ENCODE results near the gene TNFRSF9. TPM values are rescaled to one million over a fixed set of nuclear protein-coding genes. Genes with fewer than 3 reads are reported as not detected.
"Not testable (repeated sequence)": the region's sequence is repeated elsewhere in the genome, so short reads cannot be mapped to it uniquely, and the experiment has no call there.

Gene TNFRSF9
- total and polyA plus RNA-seq, 2 donors from 2014 or later = 0.54 TPM; not detected in 1

- Histone ChIP-seq H3K27ac (ENCODE audit: low read depth in 2 of 2, low read length in 2 of 2) (peak overlapping the region in 1 of 2 donors; percentile 88), H3K9ac (ENCODE audit: low read length in 3 of 3) (peak overlapping the region in 2 of 3 donors; percentile 60 to 87), H3K4me3 (ENCODE audit: low read length in 3 of 3) (peak overlapping the region; percentile 85 to 96 (median 88)), H3K9me3 (ENCODE audit: control insufficient read depth in 2 of 3, insufficient read depth in 1 of 3, low read length in 3 of 3) (no peaks in the 10 kb centered on the region), H3K4me1 (ENCODE audit: control insufficient read depth in 2 of 3, insufficient read depth in 2 of 3, low read depth in 1 of 3, low read length in 3 of 3) (peaks cover 0 to 4% (median 3%) of the 10 kb centered on the region in 3 donors), H3K27me3 (ENCODE audit: control insufficient read depth, insufficient read depth, low read length) (no peaks in the 10 kb centered on the region), H3K36me3 (ENCODE audit: control insufficient read depth in 2 of 3, insufficient read depth in 3 of 3, low read length in 3 of 3) (no peaks in the 10 kb centered on the region)
- DNase-seq (no peak), FAIRE-seq (no peak)
- no peak for TF ChIP-seq CTCF (IDR thresholded peaks at IDR 0.05; ENCODE audit: borderline replicate concordance, extremely low read depth, insufficient read depth)
- intact Hi-C loops (cut with DNase I) = no loop called here
Measured at GRCh38 chr1:7954683-7955082, 14.0 kb upstream of the TNFRSF9 start.

- DNase-seq (peak; percentile 94 to 98 (median 97)), FAIRE-seq (peak; percentile 11)
- TF ChIP-seq CTCF (IDR thresholded peaks at IDR 0.05; ENCODE audit: borderline replicate concordance, extremely low read depth, insufficient read depth) = no peak
- Histone ChIP-seq H3K4me3 (ENCODE audit: low read length in 3 of 3) (peak overlapping the region; percentile 85 to 96 (median 88)), H3K4me1 (ENCODE audit: control insufficient read depth in 2 of 3, insufficient read depth in 2 of 3, low read depth in 1 of 3, low read length in 3 of 3) (peaks cover 0 to 4% (median 3%) of the 10 kb centered on the region in 3 donors), H3K9me3 (ENCODE audit: control insufficient read depth in 2 of 3, insufficient read depth in 1 of 3, low read length in 3 of 3) (no peaks in the 10 kb centered on the region), H3K9ac (ENCODE audit: low read length in 3 of 3) (peak overlapping the region; percentile 60 to 87 (median 78)), H3K27me3 (ENCODE audit: control insufficient read depth, insufficient read depth, low read length) (no peaks in the 10 kb centered on the region), H3K27ac (ENCODE audit: low read depth in 2 of 2, low read length in 2 of 2) (peak overlapping the region; percentile 88 to 92), H3K36me3 (ENCODE audit: control insufficient read depth in 2 of 3, insufficient read depth in 3 of 3, low read length in 3 of 3) (no peaks in the 10 kb centered on the region)
- intact Hi-C loops (cut with DNase I) = no loop called here
Measured at GRCh38 chr1:7953850-7954609, 13.4 kb upstream of the TNFRSF9 start.

GRCh38 chr1:7952791-7953190 lies 12.2 kb upstream of the TNFRSF9 start:
- FAIRE-seq; H3K36me3 ChIP-seq (ENCODE audit: control insufficient read depth in 2 of 3, insufficient read depth in 3 of 3, low read length in 3 of 3); intact Hi-C loops (cut with DNase I); H3K4me1 ChIP-seq (ENCODE audit: control insufficient read depth in 2 of 3, insufficient read depth in 2 of 3, low read depth in 1 of 3, low read length in 3 of 3); DNase-seq; H3K27me3 ChIP-seq (ENCODE audit: control insufficient read depth, insufficient read depth, low read length); H3K9me3 ChIP-seq (ENCODE audit: control insufficient read depth in 2 of 3, insufficient read depth in 1 of 3, low read length in 3 of 3); H3K9ac ChIP-seq (ENCODE audit: low read length in 3 of 3); H3K4me3 ChIP-seq (ENCODE audit: low read length in 3 of 3); H3K27ac ChIP-seq (ENCODE audit: low read depth in 2 of 2, low read length in 2 of 2): not testable (repeated sequence)

GRCh38 chr1:7948960-7949359 lies 8.3 kb upstream of the TNFRSF9 start:
- H3K9ac ChIP-seq (ENCODE audit: low read length in 3 of 3) = no peak overlapping the region
- peaks cover 0 to 4% (median 3%) of the 10 kb centered on the region in 3 donors for H3K4me1 ChIP-seq (ENCODE audit: control insufficient read depth in 2 of 3, insufficient read depth in 2 of 3, low read depth in 1 of 3, low read length in 3 of 3)
- no peak overlapping the region for H3K27ac ChIP-seq (ENCODE audit: low read depth in 2 of 2, low read length in 2 of 2)
- H3K27me3 ChIP-seq (ENCODE audit: control insufficient read depth, insufficient read depth, low read length) = no peaks in the 10 kb centered on the region
- no peak for FAIRE-seq
- no peak for TF ChIP-seq CTCF (IDR thresholded peaks at IDR 0.05; ENCODE audit: borderline replicate concordance, extremely low read depth, insufficient read depth)
- no peaks in the 10 kb centered on the region for H3K9me3 ChIP-seq (ENCODE audit: control insufficient read depth in 2 of 3, insufficient read depth in 1 of 3, low read length in 3 of 3)
- H3K36me3 ChIP-seq (ENCODE audit: control insufficient read depth in 2 of 3, insufficient read depth in 3 of 3, low read length in 3 of 3) = no peaks in the 10 kb centered on the region
- intact Hi-C loops (cut with DNase I) = no loop called here
- DNase-seq = no peak
- no peak overlapping the region for H3K4me3 ChIP-seq (ENCODE audit: low read length in 3 of 3)
